DOHH2 (cell line): ENCODE data around the gene SELL.
"Not testable (repeated sequence)": the region's sequence is repeated elsewhere in the genome, so short reads cannot be mapped to it uniquely, and the experiment has no call there.

ENCODE experiments used
- EZH2phosphoT487 ChIP-seq: fragments of 200-600 bp; sonication (generic); IDR thresholded peaks from 2 replicates; pipeline ENCODE4 v1.6.1; 2017; ENCODE audit warnings: borderline replicate concordance, mild to moderate bottlenecking, antibody characterized with exemption, low read length, moderate library complexity, mixed read lengths
- TF ChIP-seq, protein P1 (sequence below): fragments of 200-600 bp; sonication (generic); IDR thresholded peaks from one replicate; pipeline ENCODE4 v1.5.1; 2014; ENCODE audit warnings: antibody characterized with exemption, mild to moderate bottlenecking, low read depth, low read length; ENCODE audit not compliant: poor library complexity, severe bottlenecking

DNA sequence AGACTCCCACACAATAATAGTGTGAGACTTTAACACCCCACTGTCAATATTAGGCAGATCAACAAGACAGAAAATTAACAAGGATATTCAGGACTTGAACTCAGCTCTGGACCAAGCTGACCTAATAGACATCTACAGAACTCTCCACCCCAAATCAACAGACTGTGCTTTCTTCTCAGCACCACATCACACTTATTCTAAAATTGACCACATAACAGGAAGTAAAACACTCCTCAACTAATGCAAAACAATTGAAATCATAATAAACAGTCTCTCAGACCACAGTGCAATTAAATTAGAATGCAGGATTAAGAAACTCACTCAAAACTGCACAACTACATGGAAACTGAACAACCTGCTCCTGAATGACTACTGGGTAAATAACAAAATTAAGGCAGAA lies 52.6 kb downstream of the SELL start:
- TF ChIP-seq, protein P1, sequence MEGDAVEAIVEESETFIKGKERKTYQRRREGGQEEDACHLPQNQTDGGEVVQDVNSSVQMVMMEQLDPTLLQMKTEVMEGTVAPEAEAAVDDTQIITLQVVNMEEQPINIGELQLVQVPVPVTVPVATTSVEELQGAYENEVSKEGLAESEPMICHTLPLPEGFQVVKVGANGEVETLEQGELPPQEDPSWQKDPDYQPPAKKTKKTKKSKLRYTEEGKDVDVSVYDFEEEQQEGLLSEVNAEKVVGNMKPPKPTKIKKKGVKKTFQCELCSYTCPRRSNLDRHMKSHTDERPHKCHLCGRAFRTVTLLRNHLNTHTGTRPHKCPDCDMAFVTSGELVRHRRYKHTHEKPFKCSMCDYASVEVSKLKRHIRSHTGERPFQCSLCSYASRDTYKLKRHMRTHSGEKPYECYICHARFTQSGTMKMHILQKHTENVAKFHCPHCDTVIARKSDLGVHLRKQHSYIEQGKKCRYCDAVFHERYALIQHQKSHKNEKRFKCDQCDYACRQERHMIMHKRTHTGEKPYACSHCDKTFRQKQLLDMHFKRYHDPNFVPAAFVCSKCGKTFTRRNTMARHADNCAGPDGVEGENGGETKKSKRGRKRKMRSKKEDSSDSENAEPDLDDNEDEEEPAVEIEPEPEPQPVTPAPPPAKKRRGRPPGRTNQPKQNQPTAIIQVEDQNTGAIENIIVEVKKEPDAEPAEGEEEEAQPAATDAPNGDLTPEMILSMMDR, result not testable (repeated sequence)
- not testable (repeated sequence) for TF ChIP-seq EZH2phosphoT487
